ENCODE data around the gene DLX2. TPM values are rescaled to one million over a fixed set of nuclear protein-coding genes. Genes with fewer than 3 reads are reported as not detected.
"Not testable (repeated sequence)": the region's sequence is repeated elsewhere in the genome, so short reads cannot be mapped to it uniquely, and the experiment has no call there.

DLX2 gene
- total and polyA plus RNA-seq, 2 experiments from 2014 or later: 0.37 to 1.2 TPM

DNA sequence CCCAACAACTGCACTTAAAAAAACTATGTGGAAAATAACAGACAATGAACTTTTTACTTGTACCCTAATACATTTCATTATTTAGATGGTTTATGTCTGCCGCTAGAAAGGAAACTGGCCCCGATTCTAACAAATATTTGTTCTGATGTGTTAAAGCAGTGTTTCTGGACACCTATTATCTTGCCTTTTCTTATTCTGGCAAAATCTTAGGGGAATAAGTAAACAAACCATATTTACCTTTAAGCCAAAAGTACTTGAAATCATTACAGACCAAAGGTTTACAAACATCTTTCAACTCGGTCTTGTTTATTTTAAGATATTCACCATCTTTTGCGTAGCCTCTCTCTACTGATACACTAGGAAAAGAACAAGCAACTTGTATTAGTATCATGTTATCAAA lies 29.2 kb downstream of the DLX2 start:
- Histone ChIP-seq H3K4me2 (no peak overlapping the region), H3K9me2 (replicated peaks; ENCODE audit: insufficient read depth) (no peaks in the 10 kb centered on the region), H2AFZ (no peak overlapping the region), H3K36me3 (replicated peaks; ENCODE audit: insufficient read depth, low read depth) (no peaks in the 10 kb centered on the region), H3K4me3 (no peak overlapping the region), H3K79me2 (no peaks in the 10 kb centered on the region), H3K4me1 (ENCODE audit: insufficient read depth) (no peaks in the 10 kb centered on the region), H4K20me1 (ENCODE audit: insufficient read depth, poor library complexity, severe bottlenecking) (no peaks in the 10 kb centered on the region), H3K27me3 (peaks cover 39% of the 10 kb centered on the region), H3K9me3 (ENCODE audit: low read depth) (no peaks in the 10 kb centered on the region), H3K27ac (no peak overlapping the region)
- DNase-seq (ENCODE audit: low spot score): no peak
- no peak for TF ChIP-seq EZH2 (IDR thresholded peaks at IDR 0.05; ENCODE audit: borderline replicate concordance)
- no peak for TF ChIP-seq CTCF (IDR thresholded peaks at IDR 0.05; ENCODE audit: poor library complexity)
- no peak for TF ChIP-seq EZH2phosphoT487 (IDR thresholded peaks at IDR 0.05; ENCODE audit: low read depth, severe bottlenecking, unreplicated experiment)
- WGBS (ENCODE audit: low lambda C conversion rate, missing lambda C conversion rate): 71% methylated on average over 4 of the region's 4 CpGs

- no peaks in the 10 kb centered on the region for H3K79me2 ChIP-seq
- H3K9me3 ChIP-seq (ENCODE audit: low read depth): no peaks in the 10 kb centered on the region
- WGBS (ENCODE audit: low lambda C conversion rate, missing lambda C conversion rate): 94% methylated on average over 2 of the region's 2 CpGs
- no peaks in the 10 kb centered on the region for H4K20me1 ChIP-seq (ENCODE audit: insufficient read depth, poor library complexity, severe bottlenecking)
- no peak for DNase-seq (ENCODE audit: low spot score)
- H3K9me2 ChIP-seq (replicated peaks; ENCODE audit: insufficient read depth): no peaks in the 10 kb centered on the region
- H3K4me1 ChIP-seq (ENCODE audit: insufficient read depth): no peaks in the 10 kb centered on the region
- TF ChIP-seq EZH2 (IDR thresholded peaks at IDR 0.05; ENCODE audit: borderline replicate concordance): no peak
- no peak for TF ChIP-seq CTCF (IDR thresholded peaks at IDR 0.05; ENCODE audit: poor library complexity)
- no peak for TF ChIP-seq EZH2phosphoT487 (IDR thresholded peaks at IDR 0.05; ENCODE audit: low read depth, severe bottlenecking, unreplicated experiment)
- no peak overlapping the region for H3K4me3 ChIP-seq
- H3K4me2 ChIP-seq: no peak overlapping the region
- no peak overlapping the region for H2AFZ ChIP-seq
- H3K36me3 ChIP-seq (replicated peaks; ENCODE audit: insufficient read depth, low read depth): no peaks in the 10 kb centered on the region
- H3K27me3 ChIP-seq: peaks cover 31% of the 10 kb centered on the region
- H3K27ac ChIP-seq: no peak overlapping the region
These were observed 30.0 kb downstream of the DLX2 start for GRCh38 chr2:172072706-172073105.

DNA sequence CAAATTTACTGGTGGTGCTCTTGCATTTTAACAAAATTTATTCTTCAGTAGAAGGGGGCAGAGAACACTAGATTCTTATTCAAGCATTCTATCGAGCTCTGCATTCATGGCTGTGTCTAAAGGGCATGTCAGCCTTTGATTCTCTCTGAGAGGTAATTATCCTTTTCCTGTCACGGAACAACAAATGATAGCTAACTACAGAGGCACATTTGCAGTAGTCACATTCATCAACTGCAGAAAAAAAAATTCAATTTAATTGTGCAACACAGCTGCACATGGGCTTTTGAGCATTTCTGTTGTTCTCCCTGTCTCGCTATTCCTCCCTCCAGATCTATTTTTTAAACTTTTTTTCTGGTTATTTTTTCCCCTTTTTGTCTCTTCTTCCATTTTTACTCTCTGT lies 30.4 kb downstream of the DLX2 start:
- Histone ChIP-seq H3K9me2 (replicated peaks; ENCODE audit: insufficient read depth) (no peaks in the 10 kb centered on the region), H3K27ac (no peak overlapping the region), H3K79me2 (no peaks in the 10 kb centered on the region), H2AFZ (no peak overlapping the region), H3K9me3 (ENCODE audit: low read depth) (no peaks in the 10 kb centered on the region), H3K36me3 (replicated peaks; ENCODE audit: insufficient read depth, low read depth) (no peaks in the 10 kb centered on the region), H3K4me3 (no peak overlapping the region), H3K27me3 (peaks cover 27% of the 10 kb centered on the region), H3K4me2 (no peak overlapping the region), H3K4me1 (ENCODE audit: insufficient read depth) (no peaks in the 10 kb centered on the region), H4K20me1 (ENCODE audit: insufficient read depth, poor library complexity, severe bottlenecking) (no peaks in the 10 kb centered on the region)
- WGBS (ENCODE audit: low lambda C conversion rate, missing lambda C conversion rate): 82% methylated on average over 3 of the region's 3 CpGs
- TF ChIP-seq EZH2phosphoT487 (IDR thresholded peaks at IDR 0.05; ENCODE audit: low read depth, severe bottlenecking, unreplicated experiment): no peak
- TF ChIP-seq CTCF (IDR thresholded peaks at IDR 0.05; ENCODE audit: poor library complexity): no peak
- TF ChIP-seq EZH2 (IDR thresholded peaks at IDR 0.05; ENCODE audit: borderline replicate concordance): no peak
- DNase-seq (ENCODE audit: low spot score): no peak

DNA sequence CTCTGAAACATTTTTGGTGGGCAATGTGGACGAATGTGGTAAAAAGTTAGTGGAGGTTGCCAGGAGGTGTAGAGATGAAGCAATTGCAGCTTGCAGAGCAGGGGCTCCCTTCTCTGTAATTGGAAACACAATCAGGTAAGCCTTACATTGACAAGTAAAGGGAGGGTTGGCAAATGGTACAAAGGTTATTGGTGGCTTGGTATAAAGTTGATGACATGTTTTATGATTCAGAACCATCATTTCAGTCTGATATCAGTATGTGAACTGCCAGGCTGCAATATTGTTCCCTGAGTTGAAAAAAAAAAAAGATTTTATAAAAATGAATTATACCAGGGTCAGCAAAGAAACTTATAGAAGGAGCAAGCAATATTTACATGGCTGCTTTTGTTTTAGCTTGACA lies 31.8 kb downstream of the DLX2 start:
- Histone ChIP-seq H2AFZ (no peak overlapping the region), H3K27me3 (peaks cover 14% of the 10 kb centered on the region), H3K27ac (no peak overlapping the region), H4K20me1 (ENCODE audit: insufficient read depth, poor library complexity, severe bottlenecking) (no peaks in the 10 kb centered on the region), H3K79me2 (no peaks in the 10 kb centered on the region), H3K4me3 (no peak overlapping the region), H3K4me1 (ENCODE audit: insufficient read depth) (no peaks in the 10 kb centered on the region), H3K9me2 (replicated peaks; ENCODE audit: insufficient read depth) (no peaks in the 10 kb centered on the region), H3K9me3 (ENCODE audit: low read depth) (no peaks in the 10 kb centered on the region), H3K36me3 (replicated peaks; ENCODE audit: insufficient read depth, low read depth) (no peaks in the 10 kb centered on the region), H3K4me2 (no peak overlapping the region)
- TF ChIP-seq EZH2phosphoT487 (IDR thresholded peaks at IDR 0.05; ENCODE audit: low read depth, severe bottlenecking, unreplicated experiment) (no peak), CTCF (IDR thresholded peaks at IDR 0.05; ENCODE audit: poor library complexity) (no peak), EZH2 (IDR thresholded peaks at IDR 0.05; ENCODE audit: borderline replicate concordance) (no peak)
- 90% methylated on average over 1 of the region's 1 CpG for WGBS (ENCODE audit: low lambda C conversion rate, missing lambda C conversion rate)
- no peak for DNase-seq (ENCODE audit: low spot score)

- not testable (repeated sequence) for H3K4me1 ChIP-seq (ENCODE audit: insufficient read depth); H3K4me3 ChIP-seq; DNase-seq (ENCODE audit: low spot score); H3K4me2 ChIP-seq; H3K9me3 ChIP-seq (ENCODE audit: low read depth); H3K79me2 ChIP-seq; H3K27me3 ChIP-seq; H3K36me3 ChIP-seq (replicated peaks; ENCODE audit: insufficient read depth, low read depth); H2AFZ ChIP-seq; H3K9me2 ChIP-seq (replicated peaks; ENCODE audit: insufficient read depth); H3K27ac ChIP-seq; H4K20me1 ChIP-seq (ENCODE audit: insufficient read depth, poor library complexity, severe bottlenecking)
- WGBS (ENCODE audit: low lambda C conversion rate, missing lambda C conversion rate): 96% methylated on average over 4 of the region's 4 CpGs
These were observed 34.8 kb downstream of the DLX2 start for GRCh38 chr2:172067905-172068304.
